Endothelial cell of umbilical vein (primary cell): ENCODE results near the gene GLYATL2. TPM values are rescaled to one million over a fixed set of nuclear protein-coding genes. Genes with fewer than 3 reads are reported as not detected.

ENCODE experiments used
- BruUV-seq: library from RNA; stranded (reverse); fragments of 400-500 nt; replicated peaks from 2 replicates; lab custom pipeline; 2021; lab: Mats Ljungman, UMichigan
- CTCF ChIA-PET: fragments of 300-600, 350-600 bp; sonication (Branson Sonifier 250); formaldehyde crosslinking; loops from one replicate; lab custom pipeline; 2021; ENCODE audit warnings: antibody characterized with exemption, inconsistent platforms; lab: Charles Lee
- POLR2A ChIA-PET: fragments of 300-600, 350-600 bp; sonication (Branson Sonifier 250); formaldehyde crosslinking; loops from one replicate; lab custom pipeline; 2021; ENCODE audit warnings: antibody characterized with exemption, inconsistent platforms; lab: Charles Lee
- DNase-seq: peaks from one replicate; pipeline ENCODE4 v3.0.0-alpha.2; 2011; ENCODE audit warnings: low read depth, low spot score
- FAIRE-seq: peaks from 2 replicates; lab custom pipeline; 2011; peaks lifted over from hg19 to GRCh38; lab: Jason Lieb, UNC
- H2AFZ ChIP-seq: 2 replicates; pipeline ENCODE4 v1.6.0; 2012; ENCODE audit warnings: low read depth, low read length, control low read depth, inconsistent platforms
- H3K27ac ChIP-seq: 2 replicates; pipeline ENCODE4 v1.5.1; 2011; ENCODE audit warnings: low read depth, mild to moderate bottlenecking, control low read depth, low read length, moderate library complexity; ENCODE audit not compliant: insufficient read depth
- H3K27me3 ChIP-seq, 2 experiments: 2 replicates each; pipeline versions ENCODE4 v1.6.0 to v1.6.1; 2011; ENCODE audit warnings: low read length in 2 of 2, mixed read lengths in 1 of 2; ENCODE audit not compliant: control insufficient read depth in 2 of 2, insufficient read depth in 2 of 2
- H3K36me3 ChIP-seq, 2 experiments: 2 replicates in 1 of 2; 3 replicates in 1 of 2; pipeline ENCODE4 v1.5.1; 2011; ENCODE audit warnings: low read length in 2 of 2, mild to moderate bottlenecking in 1 of 2, moderate library complexity in 1 of 2; ENCODE audit not compliant: control insufficient read depth in 2 of 2, insufficient read depth in 2 of 2; ENCODE audit errors: extremely low read depth in 1 of 2
- H3K4me1 ChIP-seq: 3 replicates; pipeline ENCODE4 v1.5.1; 2011; ENCODE audit warnings: mild to moderate bottlenecking, low read length; ENCODE audit not compliant: control insufficient read depth, insufficient read depth; ENCODE audit errors: extremely low read depth
- H3K4me2 ChIP-seq: 2 replicates; pipeline ENCODE4 v1.6.1; 2011; ENCODE audit warnings: low read length, control low read depth, mixed read lengths; ENCODE audit not compliant: insufficient read depth
- H3K4me3 ChIP-seq, 3 experiments: fragments of 200-600 bp in 1 of 3; sonication (generic), shearing (Covaris generic) in 1 of 3; replicated peaks in 1 of 3; 2 replicates each; pipeline ENCODE4 v1.5.1; 2011 to 2016; ENCODE audit warnings: control low read depth in 3 of 3, low read length in 3 of 3, mild to moderate bottlenecking in 2 of 3, inconsistent platforms in 1 of 3, low read depth in 1 of 3, moderate library complexity in 1 of 3; ENCODE audit not compliant: insufficient read depth in 1 of 3
- H3K79me2 ChIP-seq: 2 replicates; pipeline ENCODE4 v1.6.0; 2012; ENCODE audit warnings: low read length, inconsistent platforms; ENCODE audit not compliant: control insufficient read depth, insufficient read depth
- H3K9ac ChIP-seq: replicated peaks from 2 replicates; pipeline ENCODE3; 2011; ENCODE audit warnings: low read length, control low read depth; ENCODE audit not compliant: insufficient read depth; ENCODE audit errors: extremely low read depth
- H3K9me1 ChIP-seq: replicated peaks from 3 replicates; pipeline ENCODE4 v1.6.0; 2011; ENCODE audit warnings: mild to moderate bottlenecking, low read length; ENCODE audit not compliant: control insufficient read depth, insufficient read depth; ENCODE audit errors: extremely low read depth
- H3K9me3 ChIP-seq: replicated peaks from 2 replicates; pipeline ENCODE4 v1.5.1; 2012; ENCODE audit warnings: low read length, inconsistent platforms; ENCODE audit not compliant: control insufficient read depth, insufficient read depth
- H4K20me1 ChIP-seq: replicated peaks from 2 replicates; pipeline ENCODE3; 2011; ENCODE audit warnings: mild to moderate bottlenecking, low read length; ENCODE audit not compliant: control insufficient read depth, insufficient read depth; ENCODE audit errors: extremely low read depth
- CTCF ChIP-seq, 2 donors: IDR thresholded peaks; 1 replicate in 1 of 2; 2 replicates in 1 of 2; pipeline ENCODE4 v1.5.1; 2011; ENCODE audit warnings: low read length in 2 of 2, mild to moderate bottlenecking in 2 of 2, moderate library complexity in 2 of 2, control low read depth in 1 of 2, inconsistent platforms in 1 of 2, low read depth in 1 of 2; ENCODE audit not compliant: insufficient read depth in 1 of 2; ENCODE audit errors: extremely low read depth in 1 of 2
- EZH2 ChIP-seq: IDR thresholded peaks from 2 replicates; pipeline ENCODE4 v1.6.1; 2012; ENCODE audit warnings: borderline replicate concordance, low read depth, mild to moderate bottlenecking, moderate library complexity, low read length, inconsistent platforms; ENCODE audit not compliant: severe bottlenecking
- FOS ChIP-seq: IDR thresholded peaks from 2 replicates; pipeline ENCODE4 v1.6.1; 2011; ENCODE audit warnings: mild to moderate bottlenecking, low read length, moderate library complexity, borderline replicate concordance; ENCODE audit not compliant: insufficient read depth
- GATA2 ChIP-seq: IDR thresholded peaks from 2 replicates; pipeline ENCODE4 v1.7.0; 2011; ENCODE audit warnings: low read depth, mild to moderate bottlenecking, moderate library complexity, mixed read lengths, low read length; ENCODE audit not compliant: insufficient read length, insufficient read depth
- JUN ChIP-seq: IDR thresholded peaks from 2 replicates; pipeline ENCODE4 v1.6.1; 2011; ENCODE audit warnings: borderline replicate concordance, low read depth; ENCODE audit not compliant: insufficient read length, insufficient read depth
- MAX ChIP-seq: IDR thresholded peaks from 2 replicates; pipeline ENCODE4 v1.6.1; 2011; ENCODE audit not compliant: insufficient read depth, insufficient read length
- MYC ChIP-seq: IDR thresholded peaks from one replicate; pipeline ENCODE4 v1.6.1; 2011; ENCODE audit warnings: mild to moderate bottlenecking, low read depth, low read length
- POLR2A ChIP-seq: IDR thresholded peaks from 2 replicates; pipeline ENCODE4 v1.6.1; 2012; ENCODE audit warnings: low read depth, mild to moderate bottlenecking, control low read depth, low read length
- POLR2AphosphoS5 ChIP-seq: IDR thresholded peaks from 2 replicates; pipeline ENCODE4 v1.6.1; 2012; ENCODE audit warnings: low read depth, mild to moderate bottlenecking, control low read depth, low read length, moderate library complexity; ENCODE audit not compliant: insufficient read depth
- dilution Hi-C: fragments of 300-500 bp; cut with MboI; formaldehyde crosslinking; loops from one replicate; pipeline ENCODE4 v1.15.0; 2019; ENCODE audit warnings: low sequenced_read_pairs; ENCODE audit not compliant: extremely low pct_ligation_motif_present
- intact Hi-C: fragments of 100-400 bp; cut with micrococcal nuclease; formaldehyde crosslinking; loops from one replicate; pipeline ENCODE4 v1.10.0; 2022
- polyA plus RNA-seq, 4 experiments: library from polyadenylated mRNA; depleted of rRNA in 3 of 4; stranded (reverse) in 3 of 4; unstranded in 1 of 4; fragments of >200 nt; gene quantifications; 2 replicates each; pipeline versions ENCODE4 v1.2.1 to v1.2.3, GENCODE V29; 2011 to 2012; ENCODE audit warnings: missing spikeins in 1 of 4
- total RNA-seq: library from RNA; stranded (reverse); gene quantifications from 2 replicates; pipeline ENCODE4 v1.2.3, GENCODE V29; 2021

Gene GLYATL2
- total and polyA plus RNA-seq, 2 donors (not counting 3 experiments of a cell fraction or from before 2014, with no cell fraction given) = not detected

- no peak for DNase-seq
- Histone ChIP-seq H3K9me3 (no peaks in the 10 kb centered on the region), H3K4me1 (no peaks in the 10 kb centered on the region), H3K9me1 (no peaks in the 10 kb centered on the region), H3K4me3 (no peak overlapping the region), H3K27ac (no peak overlapping the region), H3K27me3 (no peaks in the 10 kb centered on the region), H3K9ac (no peak overlapping the region), H4K20me1 (no peaks in the 10 kb centered on the region), H2AFZ (no peak overlapping the region), H3K4me2 (no peak overlapping the region), H3K79me2 (no peaks in the 10 kb centered on the region), H3K36me3 (no peaks in the 10 kb centered on the region)
- intact Hi-C loops (no loop called here), dilution Hi-C loops (no loop called here)
- POLR2A ChIA-PET = no interaction called here
- BruUV-seq = no TSS peak
- no peak for TF ChIP-seq EZH2
- TF ChIP-seq GATA2 = no peak
- no peak for TF ChIP-seq CTCF (IDR thresholded peaks at IDR 0.05; ENCODE audit: extremely low read depth in 1 of 2, insufficient read depth in 1 of 2, low read depth in 1 of 2, low read length in 2 of 2)
- TF ChIP-seq POLR2A = no peak
- no peak for TF ChIP-seq JUN
- no peak for TF ChIP-seq MYC
- no peak for TF ChIP-seq FOS
- TF ChIP-seq POLR2AphosphoS5 = no peak
- TF ChIP-seq MAX = no peak
- FAIRE-seq = no peak
- CTCF ChIA-PET = no interaction called here
These were observed 42.9 kb upstream of the GLYATL2 start for GRCh38 chr11:58887452-58887851.
